GM12874 (cell line): Measurements from ENCODE around the gene SERPINB1.

Source experiments
- TF ChIP-seq, protein P1 (sequence below): IDR thresholded peaks from 2 replicates; pipeline ENCODE4 v1.5.1; 2011; ENCODE audit warnings: low read depth, mild to moderate bottlenecking, control low read depth, low read length, moderate library complexity; ENCODE audit not compliant: insufficient read depth

Gene SERPINB1

GRCh38 chr6:2823104-2823850 is 18.4 kb downstream of the SERPINB1 start:
- TF ChIP-seq, protein P1, sequence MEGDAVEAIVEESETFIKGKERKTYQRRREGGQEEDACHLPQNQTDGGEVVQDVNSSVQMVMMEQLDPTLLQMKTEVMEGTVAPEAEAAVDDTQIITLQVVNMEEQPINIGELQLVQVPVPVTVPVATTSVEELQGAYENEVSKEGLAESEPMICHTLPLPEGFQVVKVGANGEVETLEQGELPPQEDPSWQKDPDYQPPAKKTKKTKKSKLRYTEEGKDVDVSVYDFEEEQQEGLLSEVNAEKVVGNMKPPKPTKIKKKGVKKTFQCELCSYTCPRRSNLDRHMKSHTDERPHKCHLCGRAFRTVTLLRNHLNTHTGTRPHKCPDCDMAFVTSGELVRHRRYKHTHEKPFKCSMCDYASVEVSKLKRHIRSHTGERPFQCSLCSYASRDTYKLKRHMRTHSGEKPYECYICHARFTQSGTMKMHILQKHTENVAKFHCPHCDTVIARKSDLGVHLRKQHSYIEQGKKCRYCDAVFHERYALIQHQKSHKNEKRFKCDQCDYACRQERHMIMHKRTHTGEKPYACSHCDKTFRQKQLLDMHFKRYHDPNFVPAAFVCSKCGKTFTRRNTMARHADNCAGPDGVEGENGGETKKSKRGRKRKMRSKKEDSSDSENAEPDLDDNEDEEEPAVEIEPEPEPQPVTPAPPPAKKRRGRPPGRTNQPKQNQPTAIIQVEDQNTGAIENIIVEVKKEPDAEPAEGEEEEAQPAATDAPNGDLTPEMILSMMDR, result no peak

DNA sequence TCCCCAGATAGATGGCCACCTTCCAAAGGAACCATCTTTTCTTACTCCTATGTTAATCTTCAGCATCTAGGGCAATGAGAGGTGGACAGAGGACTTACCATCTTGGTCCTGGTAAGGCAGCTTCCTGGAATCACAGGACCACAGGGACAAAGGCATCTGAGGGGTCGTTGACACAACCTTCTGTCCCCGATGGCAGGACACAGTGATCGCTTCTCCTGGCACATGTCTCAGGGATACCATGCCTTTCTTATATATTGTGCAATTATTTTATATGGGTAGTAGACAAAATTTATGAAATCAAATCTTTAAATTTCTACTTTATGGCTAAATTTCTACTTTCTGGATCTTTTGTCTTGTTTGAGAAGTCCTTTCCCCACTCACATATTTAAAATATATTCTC is 20.1 kb downstream of the SERPINB1 start:
- TF ChIP-seq, protein P1, result no peak

DNA sequence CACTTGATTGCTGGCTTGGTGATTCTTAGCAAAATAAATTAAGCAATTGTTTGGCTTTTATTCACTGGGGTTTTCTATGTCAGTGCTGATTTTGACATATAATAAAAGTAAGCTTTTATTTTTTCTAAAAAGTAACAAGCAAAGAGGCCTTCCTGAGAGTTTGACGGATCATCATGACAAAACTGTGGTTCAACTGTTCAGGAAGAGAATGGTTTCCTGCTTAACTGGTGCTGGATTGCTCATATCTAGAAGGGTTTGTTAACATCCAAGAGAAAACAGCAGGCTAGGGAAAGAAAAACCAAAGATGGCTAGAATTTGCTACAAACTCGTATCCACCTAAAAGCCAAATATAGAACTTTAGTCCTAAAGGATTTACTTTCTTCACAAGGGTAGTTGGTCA is 21.2 kb downstream of the SERPINB1 start:
- TF ChIP-seq, protein P1, result no peak

- TF ChIP-seq, protein P1, result no peak
Measured at GRCh38 chr6:2819978-2820377, 21.7 kb downstream of the SERPINB1 start.

- TF ChIP-seq, protein P1, result no peak
Measured at GRCh38 chr6:2819115-2819514, 22.5 kb downstream of the SERPINB1 start.

GRCh38 chr6:2818593-2818992 is 23.1 kb downstream of the SERPINB1 start:
- TF ChIP-seq, protein P1, result no peak

GRCh38 chr6:2817903-2818443 is 23.7 kb downstream of the SERPINB1 start:
- TF ChIP-seq, protein P1, result no peak
